Hepatocyte (in vitro differentiated cells): ENCODE data around the gene SLC26A4.

Source experiments
- CTCF ChIP-seq: fragments of 200-600 bp; sonication (generic); IDR thresholded peaks from 2 replicates; pipeline ENCODE4 v1.5.1; 2016; ENCODE audit warnings: antibody characterized with exemption, mild to moderate bottlenecking; ENCODE audit not compliant: poor library complexity
- EZH2 ChIP-seq: fragments of 200-600 bp; sonication (generic); IDR thresholded peaks from 2 replicates; pipeline ENCODE4 v1.6.1; 2016; ENCODE audit warnings: antibody characterized with exemption, mild to moderate bottlenecking, borderline replicate concordance
- EZH2phosphoT487 ChIP-seq: fragments of 200-600 bp; sonication (generic); IDR thresholded peaks from one replicate; pipeline ENCODE4 v1.6.1; 2018; ENCODE audit warnings: antibody characterized with exemption, mild to moderate bottlenecking, low read depth, moderate library complexity; ENCODE audit not compliant: unreplicated experiment, severe bottlenecking

- no peak for TF ChIP-seq CTCF
- no peak for TF ChIP-seq EZH2
- TF ChIP-seq EZH2phosphoT487, result no peak
These were observed 28.1 kb upstream of the SLC26A4 start for GRCh38 chr7:107632492-107632865.
